Mesendoderm (in vitro differentiated cells): ENCODE data around the gene SLC46A3. TPM values are rescaled to one million over a fixed set of nuclear protein-coding genes. Genes with fewer than 3 reads are reported as not detected.

Experiments used
- DNase-seq: peaks from one replicate; pipeline ENCODE4 v3.0.0; 2013
- H2AK5ac ChIP-seq: 2 replicates; pipeline ENCODE4 v1.6.1; 2013; ENCODE audit warnings: low read length, inconsistent platforms
- H2BK120ac ChIP-seq: 2 replicates; pipeline ENCODE4 v1.6.1; 2013; ENCODE audit warnings: low read depth, mild to moderate bottlenecking, low read length, moderate library complexity, mixed read lengths
- H2BK15ac ChIP-seq: replicated peaks from 2 replicates; pipeline ENCODE4 v1.6.1; 2013; ENCODE audit warnings: low read depth, mild to moderate bottlenecking, moderate library complexity
- H2BK5ac ChIP-seq: 2 replicates; pipeline ENCODE4 v1.6.1; 2013; ENCODE audit warnings: low read length, inconsistent platforms
- H3K18ac ChIP-seq: 2 replicates; pipeline ENCODE4 v1.6.1; 2013; ENCODE audit warnings: mild to moderate bottlenecking, low read length, mixed read lengths
- H3K23ac ChIP-seq: one replicate; pipeline ENCODE4 v1.6.1; 2013; ENCODE audit warnings: low read length
- H3K27ac ChIP-seq: 2 replicates; pipeline ENCODE4 v1.5.1; 2013; ENCODE audit warnings: low read depth, mild to moderate bottlenecking, inconsistent platforms, low read length, moderate library complexity
- H3K27me3 ChIP-seq: 2 replicates; pipeline ENCODE4 v1.6.1; 2013; ENCODE audit warnings: low read length, control low read depth, mild to moderate bottlenecking, inconsistent platforms; ENCODE audit not compliant: insufficient read depth, poor library complexity
- H3K36me3 ChIP-seq: 2 replicates; pipeline ENCODE4 v1.6.1; 2013; ENCODE audit warnings: low read length, inconsistent platforms; ENCODE audit not compliant: control insufficient read depth, insufficient read depth
- H3K4ac ChIP-seq: one replicate; pipeline ENCODE4 v1.6.1; 2013; ENCODE audit warnings: low read depth, mild to moderate bottlenecking, low read length, moderate library complexity
- H3K4me1 ChIP-seq: 2 replicates; pipeline ENCODE4 v1.6.1; 2013; ENCODE audit warnings: low read depth, low read length, inconsistent platforms; ENCODE audit not compliant: control insufficient read depth
- H3K4me2 ChIP-seq: 2 replicates; pipeline ENCODE4 v1.6.1; 2013; ENCODE audit warnings: low read length
- H3K4me3 ChIP-seq: 2 replicates; pipeline ENCODE4 v1.5.1; 2013; ENCODE audit warnings: mild to moderate bottlenecking, low read length
- H3K56ac ChIP-seq: one replicate; pipeline ENCODE4 v1.6.1; 2013; ENCODE audit warnings: low read length
- H3K79me1 ChIP-seq: 2 replicates; pipeline ENCODE4 v1.6.1; 2013; ENCODE audit warnings: low read length, inconsistent platforms
- H3K79me2 ChIP-seq: 2 replicates; pipeline ENCODE4 v1.6.1; 2013; ENCODE audit warnings: mild to moderate bottlenecking, low read length; ENCODE audit not compliant: control insufficient read depth, insufficient read depth
- H3K9ac ChIP-seq: 2 replicates; pipeline ENCODE4 v1.6.1; 2013; ENCODE audit warnings: low read length, inconsistent platforms
- H4K5ac ChIP-seq: one replicate; pipeline ENCODE4 v1.6.1; 2013; ENCODE audit warnings: low read length
- H4K8ac ChIP-seq: one replicate; pipeline ENCODE4 v1.6.1; 2013; ENCODE audit warnings: low read depth, mild to moderate bottlenecking, control low read depth, low read length, moderate library complexity
- WGBS: extraction: QIAGEN DNeasy Blood & Tissue Kit; methylation state at CpG from one replicate; pipeline ENCODE4 v1.1.7; 2013; ENCODE audit warnings: low lambda C conversion rate, missing lambda C conversion rate; ENCODE audit not compliant: insufficient coverage; ENCODE audit errors: extremely low coverage; 5-methylcytosine and 5-hydroxymethylcytosine counted together
- small RNA-seq: library from polyadenylated mRNA; stranded (forward); fragments of <200 nt; extraction: miRNeasy Mini kit (QIAGEN cat#:217004); gene quantifications from one replicate; pipeline ENCODE3, GENCODE V24; 2013; ENCODE audit not compliant: insufficient read depth

The SLC46A3 gene

DNA sequence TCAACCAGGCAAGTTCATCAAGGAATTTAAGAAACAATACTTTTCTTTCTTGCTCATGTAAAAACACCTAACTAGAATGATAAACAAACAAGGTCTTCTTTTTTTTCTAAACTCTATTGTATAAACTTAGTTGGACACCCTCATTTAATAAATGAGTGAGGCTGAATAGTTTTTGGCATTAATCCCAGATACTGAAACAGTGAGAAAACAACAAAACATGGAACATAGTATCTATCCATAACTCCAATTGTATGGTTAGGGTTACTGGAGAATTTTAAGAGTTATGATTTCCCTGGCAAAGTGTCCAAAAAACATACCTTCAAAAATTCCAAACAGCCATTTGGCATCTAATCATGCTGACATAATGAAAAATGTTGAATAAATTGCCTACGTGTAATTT, 65.7 kb downstream of the SLC46A3 start:
- Histone ChIP-seq H3K56ac (no peak overlapping the region), H3K9ac (no peak overlapping the region), H3K27me3 (no peaks in the 10 kb centered on the region), H3K79me1 (peaks cover 2% of the 10 kb centered on the region), H2BK15ac (no peak overlapping the region), H3K27ac (no peak overlapping the region), H2BK120ac (no peak overlapping the region), H2AK5ac (no peak overlapping the region), H3K4me1 (peaks cover 1% of the 10 kb centered on the region), H3K36me3 (no peaks in the 10 kb centered on the region), H3K79me2 (peaks cover 10% of the 10 kb centered on the region), H4K8ac (no peak overlapping the region), H4K5ac (no peak overlapping the region), H3K4ac (no peak overlapping the region), H3K23ac (no peak overlapping the region), H3K18ac (no peak overlapping the region), H2BK5ac (no peak overlapping the region), H3K4me3 (no peak overlapping the region), H3K4me2 (no peak overlapping the region)
- no CpG with 5 or more reads among the region's 1 CpG for WGBS
- DNase-seq = no peak

DNA sequence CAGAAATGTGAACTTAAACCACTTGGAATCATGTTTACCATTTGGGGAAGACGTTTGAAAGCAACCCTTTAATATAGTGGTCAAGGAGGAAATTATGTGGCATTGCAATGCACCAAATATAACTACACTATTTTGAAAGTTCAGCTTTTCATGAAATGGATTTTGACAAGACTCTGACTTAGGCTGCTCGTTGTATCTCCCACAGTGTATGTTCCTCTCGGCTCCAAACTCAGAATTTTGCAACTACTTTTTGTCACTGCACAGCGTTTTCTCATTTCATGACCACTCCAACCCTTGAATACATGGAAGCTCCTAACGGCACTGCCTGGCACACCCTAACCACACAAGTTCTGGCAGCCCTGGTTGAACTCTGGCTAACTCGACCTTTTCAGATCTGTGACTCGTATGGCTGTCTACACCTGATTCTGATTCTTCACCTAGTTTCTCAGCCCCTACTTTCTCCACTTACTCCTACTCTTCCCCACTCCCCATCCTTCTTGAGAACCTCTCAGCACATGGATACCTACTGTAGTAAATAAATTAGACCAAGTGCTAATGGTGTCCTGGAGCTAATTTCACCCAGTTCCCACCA, 66.9 kb downstream of the SLC46A3 start:
- Histone ChIP-seq H3K4me1 (peaks cover 1% of the 10 kb centered on the region), H3K4me3 (no peak overlapping the region), H3K4me2 (no peak overlapping the region), H3K9ac (no peak overlapping the region), H4K5ac (no peak overlapping the region), H3K27ac (no peak overlapping the region), H3K4ac (no peak overlapping the region), H2BK5ac (no peak overlapping the region), H2BK15ac (no peak overlapping the region), H2BK120ac (no peak overlapping the region), H3K79me1 (peaks cover 2% of the 10 kb centered on the region), H3K23ac (no peak overlapping the region), H3K56ac (no peak overlapping the region), H3K27me3 (no peaks in the 10 kb centered on the region), H3K36me3 (no peaks in the 10 kb centered on the region), H3K18ac (no peak overlapping the region), H3K79me2 (peaks cover 4% of the 10 kb centered on the region), H4K8ac (no peak overlapping the region), H2AK5ac (no peak overlapping the region)
- no peak for DNase-seq
- no CpG with 5 or more reads among the region's 7 CpGs for WGBS

- Histone ChIP-seq H3K4ac (no peak overlapping the region), H2BK5ac (no peak overlapping the region), H3K79me1 (no peaks in the 10 kb centered on the region), H2BK15ac (no peak overlapping the region), H3K27ac (no peak overlapping the region), H2BK120ac (no peak overlapping the region), H3K4me3 (no peak overlapping the region), H3K4me2 (no peak overlapping the region), H3K18ac (no peak overlapping the region), H4K5ac (no peak overlapping the region), H3K27me3 (no peaks in the 10 kb centered on the region), H3K56ac (no peak overlapping the region), H3K23ac (no peak overlapping the region), H3K79me2 (peaks cover 1% of the 10 kb centered on the region), H4K8ac (no peak overlapping the region), H3K9ac (no peak overlapping the region), H3K4me1 (no peaks in the 10 kb centered on the region), H3K36me3 (no peaks in the 10 kb centered on the region), H2AK5ac (no peak overlapping the region)
- no peak for DNase-seq
- no CpG with 5 or more reads among the region's 2 CpGs for WGBS
Observed at GRCh38 chr13:28650284-28650683, 68.5 kb downstream of the SLC46A3 start.

Small RNAs within 50 kb of the gene (small RNA-seq; reads per million reads assigned to genes)
- gene RNU6-53P = not detected
